ENCODE results near the gene RANBP10.
"Not testable (repeated sequence)": the region's sequence is repeated elsewhere in the genome, so short reads cannot be mapped to it uniquely, and the experiment has no call there.

RANBP10 gene

DNA sequence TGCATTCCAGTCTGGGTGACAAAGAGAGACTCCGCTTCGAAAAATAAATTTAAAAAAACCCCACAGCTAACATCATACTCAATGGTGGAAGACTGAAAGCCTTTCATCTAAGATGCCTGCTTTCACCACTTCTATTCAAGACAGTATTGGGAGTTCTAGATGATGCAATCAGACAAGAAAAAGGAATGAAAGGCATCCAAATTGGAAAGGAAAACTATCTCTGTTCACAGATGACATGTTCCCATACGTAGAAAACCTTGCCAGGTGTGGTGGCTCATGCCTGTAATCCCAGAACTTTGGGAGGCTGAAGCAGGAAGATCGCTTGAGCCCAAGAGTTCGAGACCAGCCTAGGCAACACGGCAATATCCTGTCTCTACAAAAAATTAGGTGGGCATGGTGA, 31.1 kb downstream of the RANBP10 start:
- peak; percentile 20 for DNase-seq

- no peak for DNase-seq
Observed at GRCh38 chr16:67774457-67774853, 31.9 kb downstream of the RANBP10 start.

- no peak for DNase-seq
Observed at GRCh38 chr16:67773569-67774456, 32.5 kb downstream of the RANBP10 start.

DNA sequence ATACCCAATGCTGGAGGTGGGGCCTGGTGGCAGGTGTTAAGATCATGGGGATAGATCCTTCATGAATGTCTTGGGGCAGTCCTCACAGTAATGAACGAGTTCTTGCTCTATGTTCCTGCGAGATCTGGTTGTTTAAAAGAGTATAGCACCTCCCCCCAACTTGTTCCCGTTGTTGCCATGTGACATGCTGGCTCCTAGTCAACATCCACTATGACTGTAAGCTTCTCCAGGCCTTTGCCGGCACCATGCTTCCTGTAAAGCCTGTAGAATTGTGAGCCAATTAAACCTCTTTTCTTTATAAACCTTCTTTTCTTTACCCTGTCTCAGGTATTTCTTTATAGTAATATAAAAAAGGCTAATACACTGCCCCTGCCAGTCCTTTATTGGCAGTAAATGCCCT, 33.3 kb downstream of the RANBP10 start:
- no peak for DNase-seq

- DNase-seq = no peak
Observed at GRCh38 chr16:67770346-67770991, 35.9 kb downstream of the RANBP10 start.

GRCh38 chr16:67767953-67768352, 38.4 kb downstream of the RANBP10 start:
- peak; percentile 54 for DNase-seq

- no peak for DNase-seq
Observed at GRCh38 chr16:67766291-67766690, 40.1 kb downstream of the RANBP10 start.

DNA sequence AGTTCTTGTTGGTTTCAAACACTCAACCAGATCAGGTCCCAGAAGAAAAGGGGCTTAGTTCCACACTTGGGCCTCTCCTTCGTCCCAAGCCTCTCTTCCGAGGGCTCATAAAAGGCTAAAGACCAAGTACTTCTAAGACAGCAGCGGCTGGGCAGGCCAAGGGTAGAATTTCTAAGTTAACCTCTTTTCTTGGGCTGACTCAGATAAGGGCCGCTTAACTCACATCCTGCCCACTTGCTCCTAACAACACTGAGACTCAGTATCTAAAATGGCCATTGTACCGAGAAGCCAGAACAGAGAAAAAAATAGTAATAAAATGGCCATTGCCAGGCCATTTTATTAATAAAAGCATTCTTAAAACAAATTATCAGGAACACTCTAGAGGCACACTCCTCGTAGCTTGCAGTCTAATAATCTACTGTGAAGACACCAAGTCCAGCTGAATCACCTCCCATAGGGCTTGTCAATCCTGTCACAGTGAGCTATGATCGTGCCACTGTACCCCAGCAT, 42.1 kb downstream of the RANBP10 start:
- DNase-seq = no peak

- DNase-seq = no peak
Observed at GRCh38 chr16:67763066-67763465, 43.3 kb downstream of the RANBP10 start.

- DNase-seq = no peak
Observed at GRCh38 chr16:67762385-67762784, 44.0 kb downstream of the RANBP10 start.

DNA sequence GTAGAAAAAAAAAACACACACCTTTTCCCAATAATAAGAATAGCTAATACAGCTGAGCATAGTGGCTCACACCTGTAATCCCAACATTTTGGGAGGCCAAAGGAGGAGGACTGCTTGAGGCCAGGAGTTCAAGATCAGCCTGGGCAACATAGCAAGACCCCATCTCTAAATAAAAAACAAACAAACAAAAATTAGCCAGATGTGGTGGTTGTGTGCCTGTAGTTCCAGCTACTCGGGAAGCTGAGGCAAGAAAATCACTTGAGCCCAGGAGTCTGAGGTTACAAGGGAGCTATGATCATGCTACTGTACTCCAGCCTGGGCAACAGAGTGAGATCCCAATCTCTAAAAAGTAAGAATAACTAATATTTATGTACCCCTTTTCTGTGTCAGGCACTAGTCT, 44.4 kb downstream of the RANBP10 start:
- DNase-seq = no peak

GRCh38 chr16:67760956-67761230, 45.5 kb downstream of the RANBP10 start:
- no peak for DNase-seq

DNA sequence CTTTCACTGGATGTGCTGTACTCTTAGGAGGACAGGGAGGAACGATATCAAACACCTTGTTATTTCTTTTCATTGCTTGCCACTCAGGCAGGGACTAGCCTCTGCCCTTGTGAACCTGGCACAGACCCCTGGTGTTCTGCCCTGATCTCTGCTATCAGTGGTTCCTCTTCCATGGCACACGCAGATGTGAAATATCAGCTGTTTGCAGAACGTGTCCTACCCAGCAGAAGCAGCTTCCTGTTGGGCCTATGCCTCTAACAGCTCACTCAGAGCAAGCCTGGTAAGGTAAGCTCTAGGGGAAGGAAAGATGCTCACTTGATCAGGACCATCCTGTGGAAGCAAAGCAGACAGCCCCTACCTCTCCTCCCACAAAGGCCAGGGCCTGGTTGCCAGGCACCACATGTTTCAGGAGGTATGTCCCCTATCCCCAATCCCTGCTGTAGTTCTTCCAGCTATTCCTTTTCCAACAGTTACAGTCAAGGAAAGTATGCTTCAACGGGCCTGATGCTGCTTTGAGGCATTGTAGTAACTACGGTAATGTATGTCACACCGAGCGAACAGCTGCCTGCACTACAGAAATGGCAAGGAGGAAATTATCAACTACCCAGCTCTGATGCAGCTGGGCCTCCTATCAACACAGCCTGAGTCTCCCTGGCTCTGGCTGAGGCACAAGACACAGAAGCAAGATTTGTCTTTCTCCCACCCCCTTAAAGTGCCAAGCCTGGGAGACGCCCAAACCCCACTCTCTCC, 46.0 kb downstream of the RANBP10 start:
- DNase-seq = no peak

- DNase-seq = no peak
Observed at GRCh38 chr16:67758966-67759365, 47.4 kb downstream of the RANBP10 start.

DNA sequence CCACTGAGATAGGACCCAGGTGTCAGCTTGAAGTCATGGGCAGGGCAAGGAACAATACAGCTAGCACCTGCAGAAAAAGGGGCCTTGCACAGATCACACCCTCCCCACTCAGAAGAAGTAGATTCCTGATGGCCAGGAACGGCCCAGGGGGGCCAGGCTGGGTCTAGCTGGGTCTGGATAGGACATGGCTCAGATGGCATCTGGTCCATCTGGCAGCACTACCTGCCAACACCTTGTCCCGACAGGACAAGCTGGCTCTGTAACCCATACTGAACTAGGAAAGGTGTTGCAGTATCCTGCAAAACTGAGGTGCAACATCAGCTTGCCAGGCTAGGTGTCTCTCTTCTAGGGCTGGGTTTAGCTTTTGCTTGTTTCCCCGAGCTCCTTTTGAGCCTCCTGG, 48.4 kb downstream of the RANBP10 start:
- no peak for DNase-seq

GRCh38 chr16:67752641-67753040, 53.7 kb downstream of the RANBP10 start:
- no peak for DNase-seq

GRCh38 chr16:67751331-67751730, 55.0 kb downstream of the RANBP10 start:
- not testable (repeated sequence) for DNase-seq

- no peak for DNase-seq
Observed at GRCh38 chr16:67750466-67750865, 55.9 kb downstream of the RANBP10 start.

- DNase-seq = no peak
Observed at GRCh38 chr16:67749436-67750078, 56.8 kb downstream of the RANBP10 start.

- no peak for DNase-seq
Observed at GRCh38 chr16:67748834-67749233, 57.5 kb downstream of the RANBP10 start.

GRCh38 chr16:67746846-67747245, 59.5 kb downstream of the RANBP10 start:
- no peak for DNase-seq

DNA sequence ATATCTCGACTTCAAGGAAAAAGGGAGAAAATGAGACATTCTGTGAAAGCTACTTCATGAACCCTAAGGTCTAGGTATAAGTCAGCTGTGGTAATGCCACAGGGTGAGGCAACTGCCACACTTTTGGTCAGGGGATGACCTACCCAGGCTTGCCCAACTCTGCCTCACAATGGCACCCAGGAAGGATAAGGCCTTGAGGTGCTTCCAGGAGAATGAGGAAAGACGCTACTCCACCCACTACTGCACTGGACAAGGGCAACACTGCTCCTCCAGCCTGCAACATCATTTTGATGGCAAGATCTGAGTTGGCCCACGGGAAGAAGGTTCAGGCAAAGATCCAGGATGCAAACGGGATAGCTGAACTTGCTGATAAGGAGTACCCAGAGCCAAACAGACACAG, 65.2 kb downstream of the RANBP10 start:
- no peak for DNase-seq

GRCh38 chr16:67740391-67740790, 66.0 kb downstream of the RANBP10 start:
- no peak for DNase-seq
